IPS-NIHi7 (cell line): ENCODE measurements around the gene PCDH9.
A peak's percentile ranks its signal among the peaks of the same experiment; 100 is the strongest.

Experiments used
- DNase-seq: peaks from one replicate; pipeline ENCODE4 v3.0.0; 2012; ENCODE audit warnings: mixed read lengths; ENCODE audit errors: extremely low spot score

Gene PCDH9

GRCh38 chr13:67229481-67230403 lies at the start of gene PCDH9:
Gene PCDH9 (minus strand): TSS chr13:67230336. CDS start chr13:67228440, 1,896 bp downstream.
- peak; percentile 14 for DNase-seq

GRCh38 chr13:67278235-67278634 lies 48.1 kb upstream of the PCDH9 start:
- no peak for DNase-seq

GRCh38 chr13:67277581-67277980 lies 47.4 kb upstream of the PCDH9 start:
- no peak for DNase-seq

DNA sequence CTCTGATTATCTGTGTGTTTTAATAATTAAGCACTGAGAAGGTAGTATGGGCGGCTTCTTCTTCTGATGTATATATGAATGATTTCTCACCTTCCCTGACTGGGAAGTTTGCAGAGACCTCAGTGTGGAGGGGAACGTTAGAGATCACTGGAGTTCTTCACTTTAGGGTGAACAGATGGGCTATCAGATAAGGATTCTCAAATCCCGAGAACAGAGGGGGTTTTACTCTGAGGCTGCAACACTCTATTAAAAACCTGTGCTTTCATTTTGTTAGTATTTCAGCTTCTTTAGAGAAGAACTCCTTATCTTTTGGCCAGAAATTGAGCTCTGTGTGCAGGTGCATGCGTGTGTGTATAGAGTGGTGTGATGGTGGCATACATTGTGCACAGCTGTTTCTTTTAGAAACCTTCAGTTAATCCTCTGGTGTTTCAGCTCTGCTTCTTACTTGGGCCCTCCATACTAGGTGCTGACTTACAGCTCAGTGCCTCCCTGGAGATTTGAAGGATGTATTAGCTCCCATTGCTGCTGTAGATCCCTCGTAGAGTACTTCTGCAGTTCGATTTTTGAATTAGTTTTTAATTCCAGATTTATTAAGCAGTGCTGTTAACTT lies 45.3 kb upstream of the PCDH9 start:
- DNase-seq = no peak

DNA sequence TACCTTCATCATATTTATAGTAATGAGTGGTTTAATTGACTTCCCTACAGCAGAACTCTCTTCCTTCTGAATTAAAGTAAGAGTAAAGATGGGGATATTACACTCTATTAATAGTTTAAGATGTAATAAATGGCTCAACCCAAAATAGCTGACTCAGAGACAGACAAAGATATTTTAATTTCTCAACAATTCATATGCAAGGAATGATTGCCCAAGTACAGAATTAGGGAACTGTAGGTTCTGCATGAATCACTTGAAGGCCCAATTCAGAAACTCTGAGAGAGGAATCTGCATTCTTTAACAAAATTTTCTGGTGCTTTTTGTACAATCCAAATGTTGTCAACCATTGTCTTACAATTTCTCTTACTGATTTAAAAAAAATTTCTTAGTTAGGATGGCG lies 42.9 kb upstream of the PCDH9 start:
- DNase-seq = no peak

DNA sequence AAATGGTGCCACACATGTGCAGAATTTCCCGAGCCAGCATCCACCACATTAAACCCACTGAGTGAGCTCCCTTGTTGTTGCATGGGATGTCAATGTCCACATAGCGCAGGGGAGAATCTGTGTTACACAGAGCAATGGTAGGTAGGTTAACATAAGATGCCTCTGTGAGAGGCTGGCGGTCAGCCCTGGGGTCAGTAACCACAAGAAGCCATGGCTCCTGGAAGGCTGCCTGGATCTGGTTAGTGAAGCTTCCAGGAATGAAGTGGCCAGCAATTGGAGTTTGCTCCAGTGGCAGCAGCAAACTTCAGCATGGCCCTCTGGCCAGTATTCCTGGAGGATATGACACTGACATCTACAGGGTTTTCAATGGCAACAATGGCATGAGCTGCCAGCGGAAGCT lies 37.0 kb upstream of the PCDH9 start:
- DNase-seq = no peak

GRCh38 chr13:67259208-67259607 lies 29.1 kb upstream of the PCDH9 start:
- DNase-seq = no peak

DNA sequence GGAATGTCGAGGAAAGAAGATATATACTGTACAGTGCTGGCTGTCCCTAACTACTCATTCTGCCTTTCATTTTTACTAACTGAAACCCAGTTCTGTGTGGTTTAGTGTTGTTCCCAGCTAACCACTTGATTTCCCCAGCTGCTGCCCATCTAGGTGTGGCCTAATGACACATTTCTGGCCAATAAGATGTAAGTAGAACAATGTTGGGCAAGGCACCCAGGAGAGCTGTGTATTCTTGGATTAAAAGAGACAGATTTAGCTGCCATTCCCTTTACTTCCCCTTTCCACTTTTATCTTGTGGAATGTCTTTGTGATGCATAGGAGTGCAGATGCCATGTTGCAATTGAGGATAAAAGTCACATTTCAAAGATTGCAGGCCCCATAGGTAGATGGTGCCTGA lies 28.3 kb upstream of the PCDH9 start:
- peak; percentile 32 for DNase-seq

- DNase-seq = no peak
Observed at GRCh38 chr13:67238861-67239260, 8.7 kb upstream of the PCDH9 start.

DNA sequence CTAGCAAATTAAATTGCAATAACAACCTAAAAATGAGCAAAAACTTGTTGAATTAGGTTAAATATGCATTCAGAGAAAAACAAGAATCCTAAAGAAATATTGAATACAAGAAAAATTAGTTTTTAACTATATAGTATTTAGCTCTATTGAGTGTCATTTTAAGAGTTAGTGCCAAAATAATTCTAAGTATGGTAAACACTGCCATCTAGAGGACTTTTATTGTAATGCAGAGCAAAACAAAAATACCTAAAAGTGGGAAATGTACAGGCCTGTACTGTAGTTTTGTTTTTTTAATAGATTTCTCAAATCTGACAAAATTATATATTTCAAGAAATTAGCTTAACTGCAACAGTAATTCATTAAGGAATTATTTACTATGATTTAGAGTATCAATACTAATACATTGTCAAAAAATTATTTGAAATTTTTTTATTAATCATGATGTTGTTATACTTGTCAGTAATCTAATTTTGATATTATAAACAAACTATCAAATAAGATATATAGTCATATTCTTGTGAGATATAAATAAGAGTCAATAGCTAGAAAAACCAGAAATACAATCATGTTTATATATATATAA lies 8.2 kb upstream of the PCDH9 start:
- DNase-seq = no peak

GRCh38 chr13:67235265-67235664 lies 5.1 kb upstream of the PCDH9 start:
- DNase-seq = no peak

- DNase-seq = no peak
Observed at GRCh38 chr13:67232384-67232783, 2.2 kb upstream of the PCDH9 start.

- DNase-seq = no peak
Observed at GRCh38 chr13:67231289-67232000, 1.3 kb upstream of the PCDH9 start.

- DNase-seq = peak; percentile 95
Observed at GRCh38 chr13:67230404-67231288, 510 bp upstream of the PCDH9 start.

GRCh38 chr13:67228916-67229315 lies 1.2 kb downstream of the PCDH9 start:
- no peak for DNase-seq

- no peak for DNase-seq
Observed at GRCh38 chr13:67228031-67228430, 2.1 kb downstream of the PCDH9 start.

GRCh38 chr13:67227131-67227983 lies 2.8 kb downstream of the PCDH9 start:
- no peak for DNase-seq

DNA sequence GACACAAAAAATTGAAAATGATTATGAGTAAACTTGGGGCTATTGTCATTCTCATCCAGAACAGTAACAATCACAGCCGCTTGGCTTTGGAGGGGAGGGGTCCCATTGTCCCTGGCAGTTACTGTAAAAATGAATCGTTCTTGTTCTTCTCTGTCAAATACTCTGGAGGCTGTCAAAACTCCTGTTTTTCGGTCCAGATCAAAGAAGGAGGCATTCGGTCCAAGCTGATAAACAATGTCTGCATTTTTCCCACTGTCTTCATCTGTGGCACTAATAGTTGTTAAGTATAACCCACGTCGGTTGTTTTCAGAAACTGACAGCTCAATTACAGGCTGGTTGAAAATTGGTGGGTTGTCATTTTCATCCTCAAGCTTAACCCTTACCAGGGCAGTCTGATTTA lies 3.4 kb downstream of the PCDH9 start:
- no peak for DNase-seq

DNA sequence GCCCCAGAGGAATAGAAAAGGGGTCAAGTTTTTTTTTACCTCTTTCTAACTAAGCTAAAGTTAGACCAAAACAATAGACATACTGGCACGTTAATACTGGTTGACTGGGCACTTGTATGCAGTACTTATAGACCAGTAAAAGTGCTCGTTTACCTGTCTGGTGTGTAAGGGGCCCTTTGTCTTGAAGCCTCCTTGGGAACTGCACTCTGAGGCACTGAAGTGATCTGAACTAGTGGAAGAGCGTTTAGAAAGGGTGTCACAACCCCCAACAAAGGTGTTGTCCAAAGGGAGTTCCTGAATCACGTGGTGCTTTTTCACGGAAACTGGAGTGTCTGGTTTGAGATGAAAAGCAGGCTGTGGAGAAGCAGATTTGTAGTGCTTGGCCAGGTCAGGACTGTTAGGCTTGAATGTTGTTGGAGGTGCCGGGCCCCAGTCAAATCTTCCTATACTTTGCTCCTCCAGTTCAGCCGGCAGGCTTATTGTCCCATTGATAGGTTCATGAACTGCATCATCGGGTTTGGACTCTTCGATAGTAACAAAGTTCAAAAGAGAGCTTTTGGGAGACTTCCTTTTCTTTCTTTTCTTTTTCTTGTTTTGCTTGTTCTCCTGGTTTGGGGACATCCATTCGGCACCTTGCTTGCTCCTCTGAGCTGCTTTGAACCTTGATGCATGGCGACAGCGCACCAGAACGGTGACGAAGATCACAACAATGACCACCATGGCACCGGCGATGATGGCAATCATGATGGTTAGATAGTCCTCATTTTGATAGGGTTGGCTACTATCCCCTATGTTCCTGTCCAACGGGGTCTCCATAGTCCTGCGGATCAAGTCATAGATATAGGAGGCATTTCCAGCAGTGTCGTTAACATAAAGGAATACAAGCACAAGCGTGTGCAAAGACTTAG lies 4.6 kb downstream of the PCDH9 start:
- no peak for DNase-seq
